Endothelial cell of umbilical vein (primary cell): Measurements from ENCODE around the gene FHDC1. TPM values are rescaled to one million over a fixed set of nuclear protein-coding genes. Genes with fewer than 3 reads are reported as not detected.
"Not testable (repeated sequence)": the region's sequence is repeated elsewhere in the genome, so short reads cannot be mapped to it uniquely, and the experiment has no call there.

ENCODE experiments used
- BruUV-seq: library from RNA; stranded (reverse); fragments of 400-500 nt; replicated peaks from 2 replicates; lab custom pipeline; 2021; lab: Mats Ljungman, UMichigan
- CTCF ChIA-PET: fragments of 300-600, 350-600 bp; sonication (Branson Sonifier 250); formaldehyde crosslinking; loops from one replicate; lab custom pipeline; 2021; ENCODE audit warnings: antibody characterized with exemption, inconsistent platforms; lab: Charles Lee
- POLR2A ChIA-PET: fragments of 300-600, 350-600 bp; sonication (Branson Sonifier 250); formaldehyde crosslinking; loops from one replicate; lab custom pipeline; 2021; ENCODE audit warnings: antibody characterized with exemption, inconsistent platforms; lab: Charles Lee
- DNase-seq: peaks from one replicate; pipeline ENCODE4 v3.0.0-alpha.2; 2011; ENCODE audit warnings: low read depth, low spot score
- FAIRE-seq: peaks from 2 replicates; lab custom pipeline; 2011; peaks lifted over from hg19 to GRCh38; lab: Jason Lieb, UNC
- H2AFZ ChIP-seq: 2 replicates; pipeline ENCODE4 v1.6.0; 2012; ENCODE audit warnings: low read depth, low read length, control low read depth, inconsistent platforms
- H3K27ac ChIP-seq: 2 replicates; pipeline ENCODE4 v1.5.1; 2011; ENCODE audit warnings: low read depth, mild to moderate bottlenecking, control low read depth, low read length, moderate library complexity; ENCODE audit not compliant: insufficient read depth
- H3K27me3 ChIP-seq, 2 experiments: 2 replicates each; pipeline versions ENCODE4 v1.6.0 to v1.6.1; 2011; ENCODE audit warnings: low read length in 2 of 2, mixed read lengths in 1 of 2; ENCODE audit not compliant: control insufficient read depth in 2 of 2, insufficient read depth in 2 of 2
- H3K36me3 ChIP-seq, 2 experiments: 2 replicates in 1 of 2; 3 replicates in 1 of 2; pipeline ENCODE4 v1.5.1; 2011; ENCODE audit warnings: low read length in 2 of 2, mild to moderate bottlenecking in 1 of 2, moderate library complexity in 1 of 2; ENCODE audit not compliant: control insufficient read depth in 2 of 2, insufficient read depth in 2 of 2; ENCODE audit errors: extremely low read depth in 1 of 2
- H3K4me1 ChIP-seq: 3 replicates; pipeline ENCODE4 v1.5.1; 2011; ENCODE audit warnings: mild to moderate bottlenecking, low read length; ENCODE audit not compliant: control insufficient read depth, insufficient read depth; ENCODE audit errors: extremely low read depth
- H3K4me2 ChIP-seq: 2 replicates; pipeline ENCODE4 v1.6.1; 2011; ENCODE audit warnings: low read length, control low read depth, mixed read lengths; ENCODE audit not compliant: insufficient read depth
- H3K4me3 ChIP-seq, 3 experiments: fragments of 200-600 bp in 1 of 3; sonication (generic), shearing (Covaris generic) in 1 of 3; replicated peaks in 1 of 3; 2 replicates each; pipeline ENCODE4 v1.5.1; 2011 to 2016; ENCODE audit warnings: control low read depth in 3 of 3, low read length in 3 of 3, mild to moderate bottlenecking in 2 of 3, inconsistent platforms in 1 of 3, low read depth in 1 of 3, moderate library complexity in 1 of 3; ENCODE audit not compliant: insufficient read depth in 1 of 3
- H3K79me2 ChIP-seq: 2 replicates; pipeline ENCODE4 v1.6.0; 2012; ENCODE audit warnings: low read length, inconsistent platforms; ENCODE audit not compliant: control insufficient read depth, insufficient read depth
- H3K9ac ChIP-seq: replicated peaks from 2 replicates; pipeline ENCODE3; 2011; ENCODE audit warnings: low read length, control low read depth; ENCODE audit not compliant: insufficient read depth; ENCODE audit errors: extremely low read depth
- H3K9me1 ChIP-seq: replicated peaks from 3 replicates; pipeline ENCODE4 v1.6.0; 2011; ENCODE audit warnings: mild to moderate bottlenecking, low read length; ENCODE audit not compliant: control insufficient read depth, insufficient read depth; ENCODE audit errors: extremely low read depth
- H3K9me3 ChIP-seq: replicated peaks from 2 replicates; pipeline ENCODE4 v1.5.1; 2012; ENCODE audit warnings: low read length, inconsistent platforms; ENCODE audit not compliant: control insufficient read depth, insufficient read depth
- H4K20me1 ChIP-seq: replicated peaks from 2 replicates; pipeline ENCODE3; 2011; ENCODE audit warnings: mild to moderate bottlenecking, low read length; ENCODE audit not compliant: control insufficient read depth, insufficient read depth; ENCODE audit errors: extremely low read depth
- CTCF ChIP-seq, 2 donors: IDR thresholded peaks; 1 replicate in 1 of 2; 2 replicates in 1 of 2; pipeline ENCODE4 v1.5.1; 2011; ENCODE audit warnings: low read length in 2 of 2, mild to moderate bottlenecking in 2 of 2, moderate library complexity in 2 of 2, control low read depth in 1 of 2, inconsistent platforms in 1 of 2, low read depth in 1 of 2; ENCODE audit not compliant: insufficient read depth in 1 of 2; ENCODE audit errors: extremely low read depth in 1 of 2
- EZH2 ChIP-seq: IDR thresholded peaks from 2 replicates; pipeline ENCODE4 v1.6.1; 2012; ENCODE audit warnings: borderline replicate concordance, low read depth, mild to moderate bottlenecking, moderate library complexity, low read length, inconsistent platforms; ENCODE audit not compliant: severe bottlenecking
- FOS ChIP-seq: IDR thresholded peaks from 2 replicates; pipeline ENCODE4 v1.6.1; 2011; ENCODE audit warnings: mild to moderate bottlenecking, low read length, moderate library complexity, borderline replicate concordance; ENCODE audit not compliant: insufficient read depth
- GATA2 ChIP-seq: IDR thresholded peaks from 2 replicates; pipeline ENCODE4 v1.7.0; 2011; ENCODE audit warnings: low read depth, mild to moderate bottlenecking, moderate library complexity, mixed read lengths, low read length; ENCODE audit not compliant: insufficient read length, insufficient read depth
- JUN ChIP-seq: IDR thresholded peaks from 2 replicates; pipeline ENCODE4 v1.6.1; 2011; ENCODE audit warnings: borderline replicate concordance, low read depth; ENCODE audit not compliant: insufficient read length, insufficient read depth
- MAX ChIP-seq: IDR thresholded peaks from 2 replicates; pipeline ENCODE4 v1.6.1; 2011; ENCODE audit not compliant: insufficient read depth, insufficient read length
- MYC ChIP-seq: IDR thresholded peaks from one replicate; pipeline ENCODE4 v1.6.1; 2011; ENCODE audit warnings: mild to moderate bottlenecking, low read depth, low read length
- POLR2A ChIP-seq: IDR thresholded peaks from 2 replicates; pipeline ENCODE4 v1.6.1; 2012; ENCODE audit warnings: low read depth, mild to moderate bottlenecking, control low read depth, low read length
- POLR2AphosphoS5 ChIP-seq: IDR thresholded peaks from 2 replicates; pipeline ENCODE4 v1.6.1; 2012; ENCODE audit warnings: low read depth, mild to moderate bottlenecking, control low read depth, low read length, moderate library complexity; ENCODE audit not compliant: insufficient read depth
- dilution Hi-C: fragments of 300-500 bp; cut with MboI; formaldehyde crosslinking; loops from one replicate; pipeline ENCODE4 v1.15.0; 2019; ENCODE audit warnings: low sequenced_read_pairs; ENCODE audit not compliant: extremely low pct_ligation_motif_present
- intact Hi-C: fragments of 100-400 bp; cut with micrococcal nuclease; formaldehyde crosslinking; loops from one replicate; pipeline ENCODE4 v1.10.0; 2022
- polyA plus RNA-seq, 4 experiments: library from polyadenylated mRNA; depleted of rRNA in 3 of 4; stranded (reverse) in 3 of 4; unstranded in 1 of 4; fragments of >200 nt; gene quantifications; 2 replicates each; pipeline versions ENCODE4 v1.2.1 to v1.2.3, GENCODE V29; 2011 to 2012; ENCODE audit warnings: missing spikeins in 1 of 4
- total RNA-seq: library from RNA; stranded (reverse); gene quantifications from 2 replicates; pipeline ENCODE4 v1.2.3, GENCODE V29; 2021

The FHDC1 gene
- total and polyA plus RNA-seq, 2 donors (not counting 3 experiments of a cell fraction or from before 2014, with no cell fraction given): 0.03 to 0.18 TPM

DNA sequence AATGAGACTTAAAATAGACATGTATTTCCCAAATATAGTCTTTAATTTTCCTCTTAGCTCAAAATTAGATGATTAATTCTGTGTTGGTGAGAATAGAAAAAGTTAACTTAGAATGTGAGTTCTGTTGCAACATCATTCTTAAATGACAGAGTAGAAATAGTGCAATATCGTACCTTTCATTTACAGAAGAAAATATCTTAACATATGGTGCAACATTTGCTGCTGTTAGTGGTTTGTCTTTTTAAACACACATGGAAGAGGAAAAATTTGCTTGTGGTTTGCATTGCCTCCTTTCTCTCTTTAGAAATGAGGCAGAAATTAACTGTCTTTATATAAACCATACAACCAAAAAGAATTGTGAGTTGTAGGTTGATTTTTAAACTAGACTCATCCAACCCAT is 39.3 kb upstream of the FHDC1 start:
- dilution Hi-C loops: no loop called here
- no peak overlapping the region for H3K27ac ChIP-seq
- CTCF ChIA-PET: interaction anchor here (1.3 to 1.5 kb wide), 2 partner anchors 9 to 18 kb away, joined by 3 read pairs; no protein-coding TSS in a partner anchor

DNA sequence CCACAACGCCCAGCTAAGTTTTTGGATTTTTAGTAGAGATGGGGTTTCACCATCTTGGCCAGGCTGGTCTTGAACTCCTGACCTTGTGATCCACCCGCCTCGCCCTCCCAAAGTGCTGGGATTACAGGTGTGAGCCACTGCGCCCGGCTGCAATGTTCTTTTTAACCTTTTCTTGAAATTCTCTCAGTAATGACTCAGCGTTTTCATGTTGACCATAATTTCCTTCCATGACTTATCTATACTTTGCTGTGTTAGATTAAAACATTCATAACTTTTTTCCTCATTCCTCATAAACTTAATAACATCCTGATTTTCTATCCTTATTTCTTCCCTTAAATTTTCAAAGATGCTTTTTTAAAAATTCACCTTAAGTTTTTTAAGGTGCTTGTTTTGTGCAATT is 38.0 kb upstream of the FHDC1 start:
- H3K4me3 ChIP-seq, intact Hi-C loops, H3K79me2 ChIP-seq, H2AFZ ChIP-seq, H3K4me2 ChIP-seq, H3K9me1 ChIP-seq, H3K36me3 ChIP-seq, H4K20me1 ChIP-seq, H3K4me1 ChIP-seq, BruUV-seq, H3K9ac ChIP-seq, H3K9me3 ChIP-seq, POLR2A ChIA-PET, H3K27ac ChIP-seq, dilution Hi-C loops, H3K27me3 ChIP-seq, DNase-seq, CTCF ChIA-PET: not testable (repeated sequence)
- peak; percentile 4 for FAIRE-seq

More for the DNA sequence above, 39.3 kb upstream of the FHDC1 start:
- no peaks in the 10 kb centered on the region for H3K9me3 ChIP-seq
- intact Hi-C loops: no loop called here
- no peaks in the 10 kb centered on the region for H3K36me3 ChIP-seq
- DNase-seq (no peak), FAIRE-seq (no peak)
- H3K4me3 ChIP-seq: no peak overlapping the region
- no peaks in the 10 kb centered on the region for H4K20me1 ChIP-seq
- no peaks in the 10 kb centered on the region for H3K79me2 ChIP-seq
- H3K9ac ChIP-seq: no peak overlapping the region
- no peak overlapping the region for H2AFZ ChIP-seq
- H3K27me3 ChIP-seq: no peaks in the 10 kb centered on the region
- no peak overlapping the region for H3K4me2 ChIP-seq
- TF ChIP-seq CTCF (IDR thresholded peaks at IDR 0.05; ENCODE audit: extremely low read depth in 1 of 2, insufficient read depth in 1 of 2, low read depth in 1 of 2, low read length in 2 of 2) (no peak), JUN (no peak), EZH2 (no peak), GATA2 (no peak), MYC (no peak), POLR2A (no peak), POLR2AphosphoS5 (no peak), MAX (no peak), FOS (no peak)
- no peaks in the 10 kb centered on the region for H3K9me1 ChIP-seq
- BruUV-seq: no TSS peak
- no peaks in the 10 kb centered on the region for H3K4me1 ChIP-seq
- POLR2A ChIA-PET: no interaction called here
